Measurements from ENCODE around the gene CEP104.

CEP104 gene

GRCh38 chr1:3868464-3869006 is 11.5 kb upstream of the CEP104 start:
- no peak for DNase-seq (ENCODE audit: low spot score)

GRCh38 chr1:3865606-3866160 is 8.7 kb upstream of the CEP104 start:
- no peak for DNase-seq (ENCODE audit: low spot score)

- no peak for DNase-seq (ENCODE audit: low spot score)
Measured at GRCh38 chr1:3864884-3865283, 7.9 kb upstream of the CEP104 start.

GRCh38 chr1:3863231-3863935 is 6.4 kb upstream of the CEP104 start:
- DNase-seq (ENCODE audit: low spot score), result no peak

GRCh38 chr1:3858231-3858981 is 1.4 kb upstream of the CEP104 start:
- no peak for DNase-seq (ENCODE audit: low spot score)

- no peak for DNase-seq (ENCODE audit: low spot score)
Measured at GRCh38 chr1:3857791-3858129, 749 bp upstream of the CEP104 start.

- no peak for DNase-seq (ENCODE audit: low spot score)
Measured at GRCh38 chr1:3852711-3853485, 4.1 kb downstream of the CEP104 start.

- DNase-seq (ENCODE audit: low spot score), result no peak
Measured at GRCh38 chr1:3852091-3852490, 4.9 kb downstream of the CEP104 start.

- no peak for DNase-seq (ENCODE audit: low spot score)
Measured at GRCh38 chr1:3851292-3851691, 5.7 kb downstream of the CEP104 start.

- no peak for DNase-seq (ENCODE audit: low spot score)
Measured at GRCh38 chr1:3850857-3851256, 6.2 kb downstream of the CEP104 start.

GRCh38 chr1:3847081-3847480 is 9.9 kb downstream of the CEP104 start:
- DNase-seq (ENCODE audit: low spot score), result no peak

- DNase-seq (ENCODE audit: low spot score), result no peak
Measured at GRCh38 chr1:3846541-3846940, 10.5 kb downstream of the CEP104 start.

GRCh38 chr1:3842912-3843311 is 14.1 kb downstream of the CEP104 start:
- DNase-seq (ENCODE audit: low spot score), result no peak

GRCh38 chr1:3841491-3841890 is 15.5 kb downstream of the CEP104 start:
- DNase-seq (ENCODE audit: low spot score), result no peak

- no peak for DNase-seq (ENCODE audit: low spot score)
Measured at GRCh38 chr1:3838788-3839187, 18.2 kb downstream of the CEP104 start.

- DNase-seq (ENCODE audit: low spot score), result no peak
Measured at GRCh38 chr1:3837685-3838084, 19.3 kb downstream of the CEP104 start.

- no peak for DNase-seq (ENCODE audit: low spot score)
Measured at GRCh38 chr1:3837200-3837599, 19.8 kb downstream of the CEP104 start.

- DNase-seq (ENCODE audit: low spot score), result no peak
Measured at GRCh38 chr1:3836421-3836820, 20.6 kb downstream of the CEP104 start.

GRCh38 chr1:3834701-3835100 is 22.3 kb downstream of the CEP104 start:
- DNase-seq (ENCODE audit: low spot score), result no peak

GRCh38 chr1:3831689-3832088 is 25.3 kb downstream of the CEP104 start:
- no peak for DNase-seq (ENCODE audit: low spot score)

- no peak for DNase-seq (ENCODE audit: low spot score)
Measured at GRCh38 chr1:3828391-3828790, 28.6 kb downstream of the CEP104 start.

GRCh38 chr1:3827813-3828307 is 29.2 kb downstream of the CEP104 start:
- DNase-seq (ENCODE audit: low spot score), result no peak
